Measurements from ENCODE around the gene NFATC1.

The NFATC1 gene

GRCh38 chr18:79425569-79425886 lies 29.8 kb downstream of the NFATC1 start:
- Histone ChIP-seq H3K9ac (ENCODE audit: low read depth, low read length) (no peak overlapping the region), H3K36me3 (ENCODE audit: insufficient read depth, low read length) (no peaks in the 10 kb centered on the region; the same call in 1 of the 2 replicates), H3K4me1 (ENCODE audit: insufficient read depth, low read length) (no peaks in the 10 kb centered on the region), H3K9me3 (ENCODE audit: control insufficient read depth, insufficient read depth, low read length) (no peaks in the 10 kb centered on the region)

GRCh38 chr18:79426376-79427300 lies 30.9 kb downstream of the NFATC1 start:
- no peaks in the 10 kb centered on the region for H3K4me1 ChIP-seq (ENCODE audit: insufficient read depth, low read length)
- no peaks in the 10 kb centered on the region for H3K9me3 ChIP-seq (ENCODE audit: control insufficient read depth, insufficient read depth, low read length)
- no peak overlapping the region for H3K9ac ChIP-seq (ENCODE audit: low read depth, low read length)
- no peaks in the 10 kb centered on the region; the same call in 1 of the 2 replicates for H3K36me3 ChIP-seq (ENCODE audit: insufficient read depth, low read length)

- no peaks in the 10 kb centered on the region for H3K9me3 ChIP-seq (ENCODE audit: control insufficient read depth, insufficient read depth, low read length)
- H3K36me3 ChIP-seq (ENCODE audit: insufficient read depth, low read length): no peaks in the 10 kb centered on the region
- no peak overlapping the region for H3K9ac ChIP-seq (ENCODE audit: low read depth, low read length)
- no peaks in the 10 kb centered on the region for H3K4me1 ChIP-seq (ENCODE audit: insufficient read depth, low read length)
Measured at GRCh38 chr18:79427368-79428225, 31.9 kb downstream of the NFATC1 start.

DNA sequence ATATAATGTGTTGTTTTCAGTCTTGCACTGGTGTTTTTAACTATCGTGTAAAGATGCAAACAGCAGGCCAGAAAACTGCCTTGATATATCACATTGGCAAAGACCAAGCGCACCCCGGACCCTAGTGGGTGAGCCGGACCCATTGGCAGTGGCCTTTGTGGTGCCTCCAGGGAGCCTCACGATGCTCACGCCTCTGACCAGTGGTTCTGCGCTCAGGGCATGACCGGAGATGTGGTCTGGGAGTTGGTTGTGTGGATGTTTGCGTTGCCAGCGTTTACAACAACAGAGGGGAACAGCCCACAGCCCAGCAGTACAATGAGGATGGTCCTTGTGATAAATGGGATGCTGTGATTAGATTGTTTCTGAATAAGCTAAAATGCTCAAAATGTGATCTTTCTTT lies 32.6 kb downstream of the NFATC1 start:
- Histone ChIP-seq H3K9ac (ENCODE audit: low read depth, low read length) (no peak overlapping the region), H3K36me3 (ENCODE audit: insufficient read depth, low read length) (no peaks in the 10 kb centered on the region), H3K9me3 (ENCODE audit: control insufficient read depth, insufficient read depth, low read length) (no peaks in the 10 kb centered on the region), H3K4me1 (ENCODE audit: insufficient read depth, low read length) (no peaks in the 10 kb centered on the region)

GRCh38 chr18:79429381-79429780 lies 33.7 kb downstream of the NFATC1 start:
- no peak overlapping the region for H3K9ac ChIP-seq (ENCODE audit: low read depth, low read length)
- no peaks in the 10 kb centered on the region for H3K9me3 ChIP-seq (ENCODE audit: control insufficient read depth, insufficient read depth, low read length)
- no peaks in the 10 kb centered on the region for H3K36me3 ChIP-seq (ENCODE audit: insufficient read depth, low read length)
- H3K4me1 ChIP-seq (ENCODE audit: insufficient read depth, low read length): no peaks in the 10 kb centered on the region

- H3K9ac ChIP-seq (ENCODE audit: low read depth, low read length): no peak overlapping the region
- no peaks in the 10 kb centered on the region for H3K36me3 ChIP-seq (ENCODE audit: insufficient read depth, low read length)
- no peaks in the 10 kb centered on the region for H3K9me3 ChIP-seq (ENCODE audit: control insufficient read depth, insufficient read depth, low read length)
- H3K4me1 ChIP-seq (ENCODE audit: insufficient read depth, low read length): no peaks in the 10 kb centered on the region
Measured at GRCh38 chr18:79429785-79430281, 34.1 kb downstream of the NFATC1 start.

DNA sequence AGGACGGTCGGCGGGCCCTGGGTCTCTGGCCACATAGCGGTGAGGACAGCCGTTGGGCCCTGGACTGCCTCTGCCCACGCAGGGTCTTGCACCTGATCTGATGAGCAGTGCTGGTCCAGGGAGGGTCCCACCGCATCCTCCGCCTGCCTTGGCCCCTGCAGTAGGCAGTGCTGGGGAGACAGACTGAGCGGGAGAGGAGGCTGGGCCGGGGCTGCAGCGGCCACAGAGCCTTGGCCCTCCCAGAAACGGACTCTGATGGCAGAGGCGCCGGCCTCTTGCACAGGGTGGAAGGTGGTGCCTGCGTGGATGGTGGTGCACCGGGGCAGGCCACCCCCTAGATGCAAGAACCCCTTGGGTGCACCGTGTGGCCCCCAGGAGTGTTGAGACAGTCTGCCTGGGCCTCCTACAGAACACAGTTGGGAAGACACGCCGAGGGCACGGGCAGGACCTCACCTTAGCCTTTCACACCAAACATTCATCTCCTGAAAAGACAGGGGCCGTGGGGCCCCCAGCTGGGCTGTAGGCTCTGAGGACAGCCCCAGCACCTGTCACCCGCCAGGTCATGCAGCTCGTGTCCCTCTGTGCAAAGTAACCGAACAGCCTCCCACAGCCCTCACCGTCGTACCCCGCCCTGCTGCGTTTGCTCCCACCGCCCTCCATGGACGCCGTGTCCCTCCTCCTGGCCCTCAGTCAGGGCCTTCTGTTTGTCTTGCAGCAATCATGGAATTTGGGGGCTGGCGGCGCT lies 36.8 kb downstream of the NFATC1 start:
- no peaks in the 10 kb centered on the region for H3K9me3 ChIP-seq (ENCODE audit: control insufficient read depth, insufficient read depth, low read length)
- no peaks in the 10 kb centered on the region for H3K4me1 ChIP-seq (ENCODE audit: insufficient read depth, low read length)
- no peaks in the 10 kb centered on the region for H3K36me3 ChIP-seq (ENCODE audit: insufficient read depth, low read length)
- no peak overlapping the region for H3K9ac ChIP-seq (ENCODE audit: low read depth, low read length)

DNA sequence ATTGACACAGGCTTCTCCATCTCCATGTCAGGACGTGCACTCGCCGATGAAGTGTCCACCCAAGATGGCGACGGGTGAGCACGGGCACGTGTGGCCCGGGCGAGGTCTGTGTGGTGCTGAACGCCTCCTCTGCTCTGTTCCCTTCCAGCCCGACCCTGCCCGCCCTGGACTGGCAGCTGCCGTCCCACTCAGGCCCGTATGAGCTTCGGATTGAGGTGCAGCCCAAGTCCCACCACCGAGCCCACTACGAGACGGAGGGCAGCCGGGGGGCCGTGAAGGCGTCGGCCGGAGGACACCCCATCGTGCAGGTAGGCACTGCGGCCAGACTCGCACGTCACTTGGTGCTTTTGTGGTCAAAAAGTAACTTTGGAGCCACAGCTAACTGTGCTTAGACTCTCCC lies 37.7 kb downstream of the NFATC1 start:
- H3K4me1 ChIP-seq (ENCODE audit: insufficient read depth, low read length): no peaks in the 10 kb centered on the region
- H3K9ac ChIP-seq (ENCODE audit: low read depth, low read length): no peak overlapping the region
- no peaks in the 10 kb centered on the region for H3K36me3 ChIP-seq (ENCODE audit: insufficient read depth, low read length)
- H3K9me3 ChIP-seq (ENCODE audit: control insufficient read depth, insufficient read depth, low read length): no peaks in the 10 kb centered on the region

DNA sequence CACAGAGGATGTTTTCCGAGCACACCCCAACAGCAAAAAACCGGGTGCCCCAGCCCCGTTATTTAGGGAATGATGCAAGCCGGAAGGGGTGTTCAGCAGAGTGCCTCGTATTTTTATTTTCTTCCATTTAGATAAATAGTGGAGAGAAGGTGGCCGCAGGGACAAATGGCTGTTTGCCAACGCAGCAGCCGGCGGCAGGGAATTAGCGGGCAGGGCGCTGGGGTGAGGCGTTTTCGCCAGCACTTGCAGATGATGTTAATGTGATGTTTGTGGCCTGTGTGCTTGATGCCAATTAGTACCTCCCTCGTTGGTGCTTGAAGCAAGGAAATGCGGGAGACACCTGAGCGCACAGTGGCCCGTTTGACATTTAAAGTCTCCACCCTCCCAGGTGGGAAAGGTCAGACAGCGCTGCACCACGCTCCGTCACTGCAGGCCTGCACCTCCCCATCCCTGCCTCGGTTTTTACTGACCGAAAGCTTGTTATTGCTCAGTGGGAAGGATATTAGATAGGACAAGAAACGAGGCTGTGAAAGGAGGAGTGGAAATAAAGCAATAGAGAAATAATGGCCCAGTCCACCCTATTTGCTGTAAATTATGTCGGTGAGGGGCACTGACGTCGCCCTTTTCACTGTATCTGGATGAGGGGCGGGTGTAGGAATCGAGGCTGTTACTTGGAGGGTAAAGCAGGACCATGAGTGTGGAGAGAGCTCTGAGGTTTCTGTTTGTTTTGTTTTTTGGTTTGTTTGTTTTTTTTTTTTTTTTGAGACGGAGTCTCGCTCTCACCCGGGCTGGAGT lies 39.1 kb downstream of the NFATC1 start:
- H3K36me3 ChIP-seq (ENCODE audit: insufficient read depth, low read length): no peaks in the 10 kb centered on the region
- H3K9ac ChIP-seq (ENCODE audit: low read depth, low read length): no peak overlapping the region
- H3K9me3 ChIP-seq (ENCODE audit: control insufficient read depth, insufficient read depth, low read length): no peaks in the 10 kb centered on the region
- no peaks in the 10 kb centered on the region for H3K4me1 ChIP-seq (ENCODE audit: insufficient read depth, low read length)

- Histone ChIP-seq H3K36me3 (ENCODE audit: insufficient read depth, low read length) (no peaks in the 10 kb centered on the region), H3K9ac (ENCODE audit: low read depth, low read length) (no peak overlapping the region), H3K9me3 (ENCODE audit: control insufficient read depth, insufficient read depth, low read length) (no peaks in the 10 kb centered on the region), H3K4me1 (ENCODE audit: insufficient read depth, low read length) (no peaks in the 10 kb centered on the region)
Measured at GRCh38 chr18:79436556-79437275, 41.0 kb downstream of the NFATC1 start.

DNA sequence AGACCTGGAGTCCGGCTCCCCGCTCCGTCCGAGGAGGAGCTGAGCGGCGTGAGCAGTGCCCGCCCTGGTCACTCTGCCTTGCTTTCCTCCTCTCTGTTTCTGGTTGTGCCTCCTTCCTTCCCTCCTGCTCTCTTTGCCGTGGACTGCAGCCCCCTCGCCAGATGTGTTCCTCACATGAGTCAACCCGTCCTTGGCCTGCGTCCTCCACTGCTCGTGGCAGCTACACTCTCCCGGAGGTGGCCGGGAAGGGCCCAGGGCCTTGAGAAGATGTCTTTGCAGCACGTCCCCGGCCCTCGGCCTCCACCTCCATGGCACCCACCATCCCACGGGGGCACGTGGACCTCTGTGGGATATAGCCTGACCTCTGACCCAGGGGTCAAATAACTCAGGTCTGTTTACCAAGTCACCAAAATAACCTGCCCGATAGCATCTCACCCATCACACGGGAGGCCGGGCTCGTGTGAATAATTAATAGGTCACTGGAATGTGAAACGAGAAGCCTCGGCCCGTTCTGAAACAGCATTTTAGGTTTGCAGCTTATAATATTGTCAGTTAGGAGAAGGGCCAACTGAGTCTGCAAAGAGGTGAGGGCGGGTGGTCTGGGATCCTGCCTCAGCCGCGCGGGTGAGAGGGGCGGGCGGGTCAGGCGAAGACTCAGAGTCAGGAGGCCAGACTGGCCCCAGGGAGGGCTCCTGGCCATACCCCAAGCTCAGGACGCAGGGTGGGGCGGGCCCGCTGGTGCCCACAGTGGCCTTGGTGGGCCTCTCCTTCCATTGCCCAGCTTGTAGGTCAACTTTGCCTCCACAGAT lies 42.6 kb downstream of the NFATC1 start:
- H3K36me3 ChIP-seq (ENCODE audit: insufficient read depth, low read length): no peaks in the 10 kb centered on the region
- H3K9me3 ChIP-seq (ENCODE audit: control insufficient read depth, insufficient read depth, low read length): no peaks in the 10 kb centered on the region
- no peak overlapping the region for H3K9ac ChIP-seq (ENCODE audit: low read depth, low read length)
- H3K4me1 ChIP-seq (ENCODE audit: insufficient read depth, low read length): no peaks in the 10 kb centered on the region

DNA sequence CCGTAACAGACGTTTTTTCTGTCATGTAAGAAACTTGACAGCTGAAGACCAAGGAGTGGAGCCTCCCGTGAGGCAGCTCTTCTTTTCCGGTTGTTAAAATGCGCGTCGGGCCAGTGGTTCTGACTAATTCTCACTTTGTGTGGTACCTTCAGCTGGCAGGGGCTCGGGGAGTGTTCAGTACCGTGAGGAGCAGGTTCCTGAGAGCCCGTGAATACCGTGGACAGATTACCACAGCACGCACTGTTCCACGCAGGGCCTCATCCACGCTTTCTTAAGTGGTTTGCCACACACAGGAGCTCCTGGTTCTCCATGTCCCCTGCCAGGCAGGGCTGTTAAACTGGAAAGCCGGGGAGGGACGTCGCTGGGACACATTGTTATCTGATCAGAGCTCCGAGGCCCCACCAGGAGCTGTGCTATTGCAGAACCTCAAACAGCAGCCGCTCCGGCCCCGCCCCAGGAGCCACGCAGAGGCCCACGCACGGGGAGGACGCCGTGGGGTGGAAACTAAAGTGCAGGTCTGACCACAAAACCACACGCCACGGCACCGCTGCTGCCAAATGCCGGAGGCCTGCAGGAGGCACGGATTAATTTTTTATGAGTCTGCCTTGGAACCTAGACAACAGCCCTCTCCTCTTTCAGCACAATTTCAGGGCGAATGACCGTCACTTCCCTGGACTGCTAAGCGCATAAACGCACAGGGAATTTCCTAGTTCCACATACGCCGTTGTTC lies 43.3 kb downstream of the NFATC1 start:
- no peaks in the 10 kb centered on the region for H3K36me3 ChIP-seq (ENCODE audit: insufficient read depth, low read length)
- H3K4me1 ChIP-seq (ENCODE audit: insufficient read depth, low read length): no peaks in the 10 kb centered on the region
- no peak overlapping the region for H3K9ac ChIP-seq (ENCODE audit: low read depth, low read length)
- no peaks in the 10 kb centered on the region for H3K9me3 ChIP-seq (ENCODE audit: control insufficient read depth, insufficient read depth, low read length)

All from ES-I3 (cell line).